GM18951 (cell line): ENCODE results near the gene CERCAM.
A peak's percentile ranks its signal among the peaks of the same experiment; 100 is the strongest.
"Not testable (repeated sequence)": the region's sequence is repeated elsewhere in the genome, so short reads cannot be mapped to it uniquely, and the experiment has no call there.

Experiments used
- POLR2A ChIP-seq: IDR thresholded peaks from 4 replicates; pipeline ENCODE4 v1.6.1; 2011; ENCODE audit warnings: mild to moderate bottlenecking; ENCODE audit not compliant: insufficient read length, insufficient read depth; ENCODE audit errors: extremely low read depth
- in situ Hi-C: fragments of 300-500 bp; cut with MboI; formaldehyde crosslinking; loops from one replicate; pipeline ENCODE4 v1.12.0; 2022; ENCODE audit warnings: low sequenced_read_pairs, mixed read lengths, inconsistent platforms; ENCODE audit not compliant: unreplicated experiment

Gene CERCAM

GRCh38 chr9:128438343-128439109 is 17.9 kb downstream of the CERCAM start:
- in situ Hi-C loops: no loop called here
- peak; percentile 25 for TF ChIP-seq POLR2A

GRCh38 chr9:128439273-128439672 is 18.6 kb downstream of the CERCAM start:
- in situ Hi-C loops: no loop called here
- TF ChIP-seq POLR2A: no peak

DNA sequence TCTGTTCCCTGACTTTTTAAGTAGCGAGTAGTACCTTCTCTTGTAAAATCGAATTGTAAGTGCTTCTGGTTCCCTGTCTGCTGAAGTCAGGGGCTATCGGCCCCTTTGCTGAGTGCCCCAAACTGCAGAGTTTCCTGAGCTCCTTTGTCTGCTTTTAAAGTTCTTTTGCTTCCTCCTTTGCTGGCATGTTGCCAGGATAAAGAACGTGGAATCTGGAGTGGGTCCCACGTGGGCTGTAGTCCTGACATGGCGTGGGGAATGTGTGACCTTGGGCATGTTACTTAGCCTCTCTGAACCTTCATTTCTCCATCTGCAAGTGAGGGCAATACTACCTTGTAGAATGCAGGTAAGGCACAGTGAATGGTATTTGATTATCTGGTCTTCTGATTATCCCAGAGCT is 21.5 kb downstream of the CERCAM start:
- TF ChIP-seq POLR2A: no peak
- in situ Hi-C loops: no loop called here

DNA sequence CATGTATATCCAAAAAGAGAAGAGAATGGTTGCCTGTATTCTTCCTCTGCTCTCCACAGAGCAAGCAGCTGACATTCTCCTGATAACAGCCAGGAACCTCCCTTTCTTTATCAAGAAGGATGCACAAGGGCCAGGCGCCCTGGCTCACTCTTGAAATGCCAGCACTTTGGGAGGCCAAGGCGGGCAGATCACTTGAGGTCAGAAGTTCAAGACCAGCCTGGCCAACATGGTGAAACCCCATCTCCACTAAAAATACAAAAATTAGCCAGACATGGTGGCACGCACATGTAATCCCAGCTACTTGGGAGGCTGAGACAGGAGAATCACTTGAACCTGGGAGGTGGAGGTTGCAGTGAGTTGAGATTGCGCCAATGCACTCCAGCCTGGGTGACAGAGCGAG is 25.8 kb downstream of the CERCAM start:
- in situ Hi-C loops: not testable (repeated sequence)

GRCh38 chr9:128448746-128449145 is 28.1 kb downstream of the CERCAM start:
- in situ Hi-C loops: no loop called here
- TF ChIP-seq POLR2A: no peak

DNA sequence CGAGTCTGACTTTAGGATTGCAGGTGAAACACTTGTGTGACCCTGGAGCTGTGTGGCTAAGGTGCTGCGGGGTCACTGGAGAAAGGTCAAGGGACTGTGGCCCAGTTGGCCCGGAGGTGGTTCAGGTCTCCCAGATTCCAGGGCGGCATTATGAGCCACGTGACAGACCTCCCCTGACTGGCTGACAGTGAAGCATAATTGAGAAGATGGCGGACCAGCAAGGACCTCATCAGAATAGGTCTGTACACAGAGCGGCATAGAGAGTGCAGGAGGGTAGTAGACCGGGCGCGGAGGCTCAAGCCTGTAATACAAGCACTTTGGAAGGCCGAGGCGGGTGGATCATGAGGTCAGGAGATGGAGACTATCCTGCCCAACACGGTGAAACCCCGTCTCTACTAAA is 34.3 kb downstream of the CERCAM start:
- in situ Hi-C loops: no loop called here
- TF ChIP-seq POLR2A: no peak

DNA sequence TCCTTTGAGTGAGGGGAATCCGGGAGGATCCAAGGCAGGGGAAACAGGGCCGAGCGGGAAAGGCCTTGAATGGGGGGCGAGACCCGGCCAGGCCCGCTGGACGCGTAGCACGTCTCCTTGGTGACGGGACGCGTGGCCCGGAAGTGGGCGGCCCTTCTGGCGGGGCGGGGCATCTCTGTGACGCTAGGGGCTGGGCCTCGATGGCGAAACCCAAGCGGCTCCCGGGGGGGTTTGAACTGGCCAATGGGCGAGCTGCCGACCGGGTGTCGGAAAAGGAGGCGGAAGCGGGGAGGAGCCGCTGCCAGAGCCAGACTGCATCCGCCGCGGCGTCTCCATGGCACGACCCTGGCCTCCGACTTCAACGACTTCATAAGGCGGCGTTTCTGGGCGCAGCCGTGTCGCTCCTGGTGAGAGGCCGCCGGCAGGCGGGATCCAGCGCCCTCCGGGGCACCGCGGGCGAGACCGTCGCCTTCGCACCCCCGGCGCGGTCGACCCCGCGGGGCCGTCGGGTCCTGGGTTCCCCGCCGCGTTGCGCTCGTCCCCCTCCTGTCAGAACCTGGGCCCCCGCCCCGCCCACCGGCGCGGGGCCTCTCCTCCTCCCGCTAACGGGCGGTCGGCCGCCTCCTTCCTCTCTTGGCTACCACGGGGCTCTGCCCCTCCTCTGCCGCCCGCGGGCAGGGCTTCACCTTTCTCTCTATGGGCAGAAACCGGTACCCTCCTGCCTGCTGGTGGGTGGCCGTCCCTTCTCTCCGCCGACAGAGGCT is 35.4 kb downstream of the CERCAM start, which contains the start of gene ODF2:
TSS of gene ODF2 (plus strand) at position 158 of the 764 bp plus-strand sequence. CDS start at position 244, 86 bp downstream.
- TF ChIP-seq POLR2A: peak; percentile 88

DNA sequence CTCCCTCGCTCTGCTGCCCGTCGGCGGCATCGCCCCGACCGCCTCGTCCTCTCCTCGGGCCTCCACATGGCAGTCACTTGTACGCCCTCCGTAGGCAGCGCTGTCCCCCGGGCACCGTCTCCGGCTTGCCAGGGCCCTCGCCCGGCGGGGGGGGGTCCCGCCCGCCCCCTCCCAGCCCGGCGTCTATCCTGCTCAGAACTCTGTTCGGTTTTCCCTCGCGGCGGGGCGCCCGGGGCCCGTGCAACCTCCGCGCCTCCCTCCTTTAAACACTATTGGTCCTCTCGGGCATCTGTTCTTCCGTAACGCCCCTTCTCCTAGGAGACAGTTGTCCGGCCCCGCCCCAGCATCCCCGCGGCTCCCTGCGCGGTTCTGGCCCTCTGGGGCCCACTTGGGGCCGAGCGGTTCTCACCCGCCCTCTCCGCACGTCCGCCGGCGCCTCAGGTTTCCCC is 36.0 kb downstream of the CERCAM start:
- in situ Hi-C loops: no loop called here
- TF ChIP-seq POLR2A: no peak

More for the DNA sequence above, 35.4 kb downstream of the CERCAM start, which contains the start of gene ODF2:
- in situ Hi-C loops: no loop called here

GRCh38 chr9:128457207-128457606 is 36.5 kb downstream of the CERCAM start:
- in situ Hi-C loops: no loop called here
- TF ChIP-seq POLR2A: no peak

DNA sequence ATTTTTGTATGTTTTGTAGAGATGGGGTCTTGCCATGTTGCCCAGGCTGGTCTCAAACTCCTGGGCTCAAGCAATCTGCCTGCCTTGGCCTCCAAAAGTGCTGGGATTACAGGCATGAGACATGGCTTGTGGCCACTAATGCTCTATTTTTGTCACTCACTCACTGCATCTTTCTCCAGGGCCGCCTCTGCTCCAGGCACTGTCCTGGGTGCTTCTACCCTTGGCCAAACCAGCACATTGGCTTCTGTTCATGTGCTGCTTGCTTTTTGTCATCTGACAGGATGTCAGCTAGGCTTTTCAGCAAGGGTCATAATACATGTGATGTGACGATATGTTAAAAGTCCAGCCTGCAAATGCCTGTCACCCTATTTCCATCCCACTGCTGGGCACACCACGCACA is 38.4 kb downstream of the CERCAM start:
- in situ Hi-C loops: no loop called here
- no peak for TF ChIP-seq POLR2A

- in situ Hi-C loops: no loop called here
Measured at GRCh38 chr9:128469070-128469469, 48.4 kb downstream of the CERCAM start.

DNA sequence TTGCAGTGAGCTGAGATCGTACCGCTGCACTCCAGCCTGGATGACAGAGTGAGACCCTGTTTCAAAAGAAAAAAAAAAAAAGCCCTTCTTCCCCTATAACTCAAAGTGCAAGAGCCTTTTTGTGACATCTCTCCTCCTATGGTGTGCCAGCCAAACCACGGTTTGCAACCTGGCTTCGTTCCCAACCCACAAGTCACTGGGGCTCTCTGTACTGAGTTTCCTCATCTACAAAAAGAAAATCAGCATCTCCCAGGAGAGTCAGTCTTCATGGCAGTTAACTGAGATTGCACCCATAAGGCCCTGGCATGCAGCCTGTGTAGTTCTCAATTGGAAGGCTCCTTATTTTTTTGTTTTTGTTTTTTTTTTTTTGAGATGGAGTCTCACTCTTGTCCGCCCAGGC is 49.9 kb downstream of the CERCAM start:
- in situ Hi-C loops: no loop called here
- no peak for TF ChIP-seq POLR2A

More at GRCh38 chr9:128469070-128469469, 48.4 kb downstream of the CERCAM start:
- no peak for TF ChIP-seq POLR2A

DNA sequence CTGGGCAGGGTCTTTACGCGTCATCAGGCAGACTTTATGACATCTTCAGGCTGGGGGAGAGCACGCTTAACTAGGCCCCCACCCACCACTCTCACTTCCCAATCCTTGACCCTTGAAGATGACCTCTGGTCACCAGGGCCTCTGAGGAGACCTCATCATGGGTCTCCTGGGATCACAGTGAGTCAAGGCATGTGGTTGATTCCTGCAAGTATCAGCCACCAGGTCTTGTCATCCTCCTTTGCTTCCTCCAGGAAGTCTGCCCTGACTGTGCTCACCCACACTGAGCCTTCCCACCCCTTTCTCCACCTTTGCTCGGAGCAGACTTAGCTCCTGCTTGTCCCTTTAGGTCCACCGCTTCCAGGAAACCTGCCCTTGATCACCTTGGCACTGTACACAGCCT is 52.4 kb downstream of the CERCAM start:
- no peak for TF ChIP-seq POLR2A
- in situ Hi-C loops: no loop called here

DNA sequence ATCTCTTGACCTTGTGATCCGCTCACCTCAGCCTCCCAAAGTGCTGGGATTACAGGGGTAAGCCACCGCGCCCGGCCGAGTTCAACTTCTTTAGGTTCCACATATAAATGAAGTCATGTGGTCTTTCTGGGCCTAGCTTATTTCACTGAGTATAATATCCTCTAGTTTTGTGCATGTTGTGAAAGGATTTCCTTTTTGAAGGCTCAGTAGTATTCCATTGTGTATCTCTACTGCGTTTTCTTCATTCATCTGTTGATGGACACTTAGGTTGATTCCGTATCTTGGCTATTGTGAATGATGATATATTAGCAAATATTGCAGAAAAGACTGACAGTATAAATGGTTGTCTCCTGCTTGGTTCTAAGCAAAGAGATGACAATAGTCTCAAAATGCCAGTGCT is 55.2 kb downstream of the CERCAM start:
- TF ChIP-seq POLR2A: no peak
- in situ Hi-C loops: no loop called here
